GM21423 (cell line): Measurements from ENCODE around the gene FLNB.
A peak's percentile ranks its signal among the peaks of the same experiment; 100 is the strongest.
"Not testable (repeated sequence)": the region's sequence is repeated elsewhere in the genome, so short reads cannot be mapped to it uniquely, and the experiment has no call there.

Experiments used
- ATAC-seq: cut with Tn5 transposase; IDR thresholded peaks from one replicate; pipeline ENCODE4 v1.9.1; 2021; ENCODE audit warnings: mild to moderate bottlenecking, moderate library complexity; ENCODE audit not compliant: unreplicated experiment

The FLNB gene

DNA sequence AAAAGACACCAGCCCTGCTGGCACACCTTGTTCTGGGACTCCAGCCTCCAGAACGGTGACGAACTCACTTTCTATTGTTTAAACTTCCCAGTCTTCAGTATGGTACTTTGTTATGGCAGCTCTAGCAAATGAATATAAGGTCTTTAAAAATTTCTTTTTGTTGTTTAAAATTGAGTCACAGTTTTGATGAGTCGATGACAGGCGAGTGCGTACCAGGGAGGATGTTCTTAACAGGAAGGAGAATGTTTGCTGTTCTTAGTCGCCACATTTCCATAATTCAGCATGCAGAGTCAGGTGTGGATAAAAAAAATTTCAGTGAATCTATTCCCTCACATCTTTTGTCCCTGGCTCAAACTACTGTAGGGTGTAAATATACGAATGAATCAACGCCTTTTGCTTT, 190.1 kb downstream of the FLNB start:
- no peak for ATAC-seq

GRCh38 chr3:58198804-58199203, 190.6 kb downstream of the FLNB start:
- no peak for ATAC-seq

DNA sequence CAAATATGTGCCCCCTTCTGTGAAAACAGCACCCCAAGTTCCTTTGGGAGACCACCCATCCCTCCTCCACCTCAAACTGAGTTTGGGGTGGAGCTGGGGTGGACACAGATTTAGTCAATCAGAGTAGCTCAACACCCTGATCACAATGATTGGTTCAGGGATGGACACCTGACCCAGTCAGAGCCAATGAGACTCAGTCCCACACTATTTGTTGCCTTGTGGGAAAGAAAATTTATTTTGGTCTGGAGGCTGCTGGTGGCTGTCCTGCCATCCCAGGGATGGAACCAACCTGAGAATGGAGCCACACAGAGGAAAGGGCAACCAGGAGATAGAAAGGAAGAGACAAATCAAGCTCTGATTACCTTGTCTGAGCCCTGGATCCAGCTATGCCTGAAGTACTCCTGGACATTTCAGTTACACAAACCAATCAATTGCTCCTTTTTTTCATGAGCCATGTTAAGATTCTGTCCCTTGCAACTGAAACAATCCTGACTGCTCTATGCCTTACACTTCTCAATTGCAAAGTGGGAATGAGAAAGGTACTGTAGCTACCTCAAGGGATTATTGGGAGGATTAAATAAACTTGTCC, 192.0 kb downstream of the FLNB start:
- ATAC-seq: no peak

GRCh38 chr3:58200846-58201355, 192.7 kb downstream of the FLNB start:
- no peak for ATAC-seq

DNA sequence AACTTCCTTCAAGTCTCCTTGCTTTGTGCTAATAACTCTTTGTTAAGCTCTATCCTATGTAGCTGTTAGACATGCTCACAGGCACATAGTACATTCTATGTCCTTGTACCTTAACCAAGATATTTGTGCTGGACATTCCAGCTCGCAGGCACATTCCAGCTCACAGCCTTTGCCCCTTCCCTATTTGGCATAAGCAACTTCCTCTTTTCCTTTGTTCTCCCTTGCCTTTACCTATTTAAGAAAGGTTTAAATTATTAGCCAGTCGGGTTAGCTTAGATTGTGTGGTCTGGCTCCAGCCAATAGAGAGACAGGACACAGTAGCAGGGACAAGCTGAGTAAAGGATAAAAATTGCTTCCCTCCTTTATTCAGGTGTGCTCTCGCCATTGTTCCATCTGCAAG, 193.2 kb downstream of the FLNB start:
- ATAC-seq: not testable (repeated sequence)

DNA sequence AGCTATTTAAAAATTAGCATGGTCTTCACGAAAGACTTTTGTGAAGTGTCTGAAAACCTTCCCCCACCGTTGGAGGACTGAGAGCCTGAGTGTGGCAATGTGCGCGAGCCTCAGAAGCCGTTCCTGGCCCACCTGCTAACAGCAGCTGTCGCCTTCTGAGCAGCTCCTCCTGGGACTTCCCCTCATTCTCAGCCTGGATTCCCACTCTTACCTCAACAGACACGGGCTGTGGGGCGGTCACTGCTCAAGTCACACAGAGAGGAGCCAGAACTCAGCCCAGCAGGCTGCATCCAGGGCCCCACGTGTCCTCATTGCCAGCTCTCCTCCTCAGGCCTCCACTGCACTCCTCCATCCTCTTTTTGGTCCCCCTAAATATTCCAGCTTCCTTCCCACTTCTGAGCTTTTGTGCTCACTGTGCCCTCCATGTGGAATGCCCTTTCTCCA, 194.7 kb downstream of the FLNB start:
- ATAC-seq: peak; percentile 77

- no peak for ATAC-seq
These were observed 195.3 kb downstream of the FLNB start for GRCh38 chr3:58203541-58203940.

DNA sequence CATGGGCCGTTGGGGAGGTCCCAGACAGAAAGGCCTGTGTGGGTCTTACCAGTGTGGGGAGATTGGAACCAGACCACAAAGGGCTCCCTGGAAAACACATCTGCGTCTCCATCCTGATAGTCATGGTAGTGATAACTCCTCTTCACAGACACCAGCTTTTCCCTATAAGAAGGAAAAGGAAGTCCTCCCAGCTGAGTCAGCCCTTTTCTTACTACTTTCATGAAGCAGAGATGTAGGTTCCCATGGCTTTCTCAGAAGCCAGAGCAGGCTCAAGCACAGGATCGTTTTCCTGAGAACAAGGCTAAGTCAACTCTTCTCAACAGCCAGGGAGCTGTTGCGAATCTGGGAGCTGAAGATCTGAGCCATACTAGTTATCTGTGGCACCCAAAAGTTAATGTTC, 196.5 kb downstream of the FLNB start:
- ATAC-seq: no peak

DNA sequence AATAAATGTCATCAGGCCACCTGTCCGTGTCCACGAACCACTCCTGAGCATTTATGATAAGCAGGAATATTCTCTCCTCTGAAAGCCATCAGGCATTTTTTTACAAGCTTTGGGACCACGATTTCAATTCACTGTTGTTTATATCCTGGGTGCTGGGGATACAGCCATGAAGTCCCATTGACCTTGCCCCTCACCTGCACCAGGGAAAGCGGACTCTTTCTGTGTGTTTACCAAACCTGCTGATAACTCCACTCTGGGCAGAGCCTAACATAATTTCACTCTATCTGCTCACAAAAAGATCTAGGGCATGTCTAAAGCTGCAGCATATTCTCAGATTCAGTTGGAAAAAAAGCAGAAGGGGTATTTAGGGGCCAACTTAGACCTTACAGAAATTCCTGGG, 197.8 kb downstream of the FLNB start:
- ATAC-seq: no peak

- no peak for ATAC-seq
These were observed 198.3 kb downstream of the FLNB start for GRCh38 chr3:58206406-58207011.

DNA sequence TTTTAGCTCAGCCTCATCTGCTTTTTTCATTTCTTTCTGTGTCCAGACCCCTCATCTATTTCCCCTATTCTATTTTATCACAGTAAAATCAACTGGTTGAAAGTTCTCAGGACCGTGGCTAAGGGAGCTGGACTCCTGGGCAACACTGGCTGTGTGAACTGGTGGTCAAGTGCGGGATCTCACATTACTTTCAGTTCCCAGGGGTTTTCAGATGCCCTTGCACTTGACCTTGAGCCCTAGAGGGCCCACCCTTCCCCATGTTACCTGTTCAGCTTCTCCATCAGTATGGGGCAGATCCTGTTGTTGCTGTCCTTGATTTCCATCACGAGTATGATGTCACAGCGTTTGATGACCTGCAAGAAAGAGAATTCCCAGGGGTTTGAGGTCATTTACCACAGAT, 199.7 kb downstream of the FLNB start:
- ATAC-seq: no peak

DNA sequence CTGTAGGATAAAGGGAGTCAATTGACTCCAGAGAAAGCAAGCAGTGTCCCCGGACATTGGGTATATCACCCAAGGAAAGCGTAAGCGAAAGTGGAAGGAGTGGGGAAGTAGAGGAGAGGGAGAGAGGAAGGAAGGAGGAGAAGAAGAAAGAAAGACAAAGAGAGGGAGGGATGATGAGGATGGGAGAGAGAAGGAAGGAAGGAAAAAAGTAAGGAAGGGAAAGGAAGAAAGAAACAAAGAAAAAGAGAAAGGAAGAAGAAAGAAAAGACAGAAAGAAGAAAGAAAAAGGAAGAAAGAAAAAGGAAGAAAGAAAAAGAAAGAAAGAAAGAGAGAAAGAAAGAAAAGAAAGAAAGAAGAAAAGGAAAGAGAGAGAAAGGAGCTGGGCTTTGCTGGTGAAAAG, 201.7 kb downstream of the FLNB start:
- ATAC-seq: no peak

DNA sequence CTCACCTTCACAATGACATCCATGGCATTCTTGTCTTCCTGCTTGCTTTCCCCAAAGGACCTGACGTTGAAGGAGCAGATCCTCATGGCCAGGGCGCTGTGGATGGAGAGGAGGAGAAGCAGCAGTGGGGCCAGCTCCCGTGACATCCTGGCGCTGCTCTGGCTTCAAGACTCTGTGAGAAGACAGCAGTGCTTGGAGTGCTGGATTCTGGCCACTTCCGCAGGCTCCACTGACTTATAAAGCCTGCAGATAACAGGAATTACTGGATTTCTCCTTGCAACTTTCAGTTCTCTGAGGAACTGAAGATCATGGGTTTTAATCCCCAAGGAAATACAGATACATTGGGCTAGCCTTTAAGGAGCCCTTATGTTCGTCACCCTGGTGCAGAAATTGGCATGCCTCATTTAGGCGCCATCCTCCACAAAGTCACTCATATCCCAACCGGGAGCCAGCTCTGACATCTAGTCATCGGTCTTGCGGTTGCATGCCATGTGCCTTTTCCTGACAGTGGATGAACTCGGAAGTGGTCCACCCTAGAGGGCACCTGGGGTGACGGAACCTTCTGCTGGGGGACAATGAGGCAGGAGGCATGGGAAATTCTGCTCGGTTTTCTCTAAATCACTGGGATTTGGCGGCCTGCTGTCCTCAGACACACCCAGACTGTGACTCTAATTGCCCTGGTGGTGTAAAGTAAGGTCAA, 202.7 kb downstream of the FLNB start, which contains the start of gene DNASE1L3:
Gene DNASE1L3 (minus strand): TSS at position 212 of the 700 bp plus-strand sequence. CDS start 66 bp downstream, at position 146.
- ATAC-seq: no peak

DNA sequence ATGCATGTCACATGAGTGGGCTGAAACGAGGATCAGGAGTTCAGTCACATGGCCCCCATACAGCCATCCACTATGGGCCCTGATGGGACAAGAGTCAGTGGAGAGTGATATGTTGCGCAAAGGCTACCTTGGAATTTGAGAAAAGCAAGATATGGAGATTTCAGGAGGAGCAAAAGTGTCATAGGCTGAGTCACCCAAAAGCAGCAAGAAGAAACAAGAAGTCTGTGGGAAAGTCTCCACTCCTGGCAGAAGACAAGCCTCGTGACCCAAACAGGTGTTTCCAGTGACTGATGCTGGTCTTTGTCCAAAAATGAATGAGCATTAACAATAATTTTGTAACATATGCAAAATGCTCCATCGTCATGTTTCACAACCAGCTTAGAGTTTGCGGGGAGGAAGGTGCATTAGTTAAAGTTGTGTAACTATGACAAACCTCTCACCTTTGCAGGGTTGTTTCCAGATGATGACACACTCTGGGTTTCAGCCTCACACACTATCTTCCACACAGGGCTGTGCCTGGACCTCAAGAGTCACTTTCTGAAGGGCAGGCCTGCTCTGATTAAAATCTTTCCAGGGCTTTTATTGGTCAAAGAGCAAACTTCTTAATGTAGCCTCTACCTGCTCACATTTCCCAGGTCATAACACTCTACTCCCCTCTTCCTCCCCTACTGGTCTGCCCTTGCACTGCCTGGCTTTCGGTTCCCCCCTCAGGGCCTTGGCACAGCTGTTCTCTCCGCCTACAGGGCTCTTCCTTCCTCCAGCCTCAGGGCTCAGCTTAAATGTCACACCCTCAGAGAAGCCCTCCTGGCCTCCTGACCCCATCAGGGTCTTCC, 206.5 kb downstream of the FLNB start:
- peak; percentile 81 for ATAC-seq

DNA sequence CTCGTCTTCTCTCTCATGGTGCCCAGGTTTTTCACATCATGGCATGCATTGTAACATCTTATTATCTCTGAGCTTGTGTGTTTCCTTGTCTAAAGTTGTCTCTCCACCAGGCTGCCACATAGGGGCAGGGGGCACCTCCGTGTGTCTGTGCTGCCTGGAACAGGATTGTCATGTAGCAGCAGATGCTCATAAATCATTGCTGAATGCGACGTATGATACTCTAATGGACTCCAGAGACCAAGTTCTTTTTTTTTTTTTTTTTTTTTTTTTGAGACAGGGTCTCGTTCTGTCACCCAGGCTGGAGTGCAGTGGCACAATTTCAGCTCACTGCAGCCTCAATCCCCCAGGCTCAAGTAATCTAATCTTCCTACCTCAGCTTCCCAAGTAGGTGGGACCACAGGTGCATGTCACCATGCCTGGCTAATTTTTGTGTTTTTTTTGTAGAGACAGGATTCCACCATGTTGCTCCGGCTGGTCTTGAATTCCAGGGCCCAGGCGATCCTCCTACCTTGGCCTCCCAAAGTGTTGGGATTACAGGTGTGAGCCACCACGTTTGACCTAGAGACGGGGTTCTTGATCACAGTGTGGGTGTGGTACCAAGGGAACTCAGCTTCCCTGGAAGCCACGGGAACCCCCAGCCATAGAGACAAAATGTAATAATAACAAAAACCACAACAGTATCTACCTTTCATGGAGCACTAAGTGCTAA, 207.2 kb downstream of the FLNB start:
- no peak for ATAC-seq

DNA sequence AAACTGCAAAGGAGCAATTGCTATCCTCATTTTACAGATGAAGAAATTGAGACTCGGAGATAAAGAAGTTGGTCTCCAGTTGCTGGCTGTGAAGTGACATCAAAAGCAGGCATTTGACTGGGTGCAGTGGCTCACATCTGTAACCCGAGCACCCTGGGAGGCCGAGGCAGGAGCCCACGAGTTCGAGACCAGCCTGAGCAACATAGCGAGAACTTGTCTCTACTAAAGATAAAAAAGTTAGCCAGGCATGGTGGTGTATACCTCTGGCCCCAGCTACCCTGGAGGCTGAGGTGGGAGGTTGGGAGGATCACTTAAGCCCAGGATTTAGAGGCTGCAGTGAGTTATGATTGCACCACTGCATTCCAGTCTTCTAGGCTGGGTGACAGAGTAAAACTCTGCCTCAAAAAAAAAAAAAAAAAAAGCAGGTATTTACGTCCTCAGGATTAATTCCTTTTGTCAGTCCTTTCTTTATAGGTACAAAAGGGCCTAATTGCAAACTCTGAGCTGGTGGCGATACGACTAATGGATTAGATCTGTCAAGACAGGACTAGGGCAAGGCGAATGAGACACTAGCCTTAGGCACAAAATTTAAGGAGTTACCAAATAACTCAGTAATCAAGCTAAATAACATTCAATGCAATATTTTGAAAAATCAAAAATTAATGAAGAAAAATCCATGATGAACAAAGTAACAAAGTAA, 208.4 kb downstream of the FLNB start:
- ATAC-seq: no peak

DNA sequence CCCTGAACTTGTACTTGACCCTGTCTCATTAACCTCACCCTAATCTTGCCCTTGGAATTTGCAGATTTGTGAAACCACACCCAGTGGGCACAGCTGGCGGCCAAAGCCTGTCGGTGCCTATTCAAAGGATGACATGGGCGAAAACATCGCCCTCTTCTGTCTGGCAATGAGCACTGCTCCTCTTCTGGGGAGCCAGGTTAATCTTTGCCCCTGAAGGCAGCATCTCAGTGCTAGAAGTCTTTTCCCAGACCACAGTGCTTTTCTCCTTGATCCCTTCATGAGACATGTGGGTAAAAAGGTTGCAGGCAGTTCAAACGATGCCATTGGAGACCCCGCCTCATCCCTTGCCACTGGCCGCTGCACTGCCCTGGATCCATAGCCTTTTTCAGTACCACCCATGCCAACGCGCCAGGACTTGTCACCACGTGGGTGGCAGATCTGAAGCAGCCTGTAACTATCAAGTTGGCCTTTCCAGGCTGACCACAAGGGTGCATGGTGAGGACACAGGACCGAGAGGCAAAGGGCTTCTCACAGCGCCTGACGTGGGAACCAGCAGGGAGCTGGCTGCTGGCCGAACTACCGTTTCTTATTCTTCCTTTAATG, 209.1 kb downstream of the FLNB start:
- peak; percentile 32 for ATAC-seq

DNA sequence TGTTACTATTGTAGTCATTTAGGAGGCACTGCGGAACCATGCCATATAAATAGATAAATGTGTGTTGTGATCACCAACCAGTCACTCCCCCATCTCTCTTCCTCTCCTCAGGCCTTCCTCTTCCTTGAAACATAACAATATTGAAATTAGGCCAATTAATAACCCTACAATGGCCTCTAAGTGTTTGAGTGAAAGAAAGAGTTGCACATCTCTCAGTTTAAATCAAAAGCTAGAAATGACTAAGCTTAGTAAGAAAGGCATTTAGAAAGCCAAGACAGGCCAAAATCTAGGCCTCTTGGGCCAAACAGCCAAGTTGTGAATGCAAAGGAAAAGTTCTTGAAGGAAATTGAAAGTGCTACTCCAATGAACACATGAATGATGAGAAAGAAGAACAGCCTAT, 210.7 kb downstream of the FLNB start:
- no peak for ATAC-seq
